Muscle layer of duodenum (tissue), 2 donors: Measurements from ENCODE around the gene TMEM204.

Experiments used
- H3K27ac ChIP-seq: one replicate; pipeline ENCODE4 v1.7.0; 2013; ENCODE audit warnings: mild to moderate bottlenecking, low read length
- H3K27me3 ChIP-seq: one replicate; pipeline ENCODE4 v1.7.0; 2013; ENCODE audit warnings: low read depth, mild to moderate bottlenecking, control low read depth, low read length
- H3K36me3 ChIP-seq, 2 donors: one replicate each; pipeline ENCODE4 v1.7.0; 2013; ENCODE audit warnings: low read length in 2 of 2, control low read depth in 1 of 2, mild to moderate bottlenecking in 1 of 2; ENCODE audit not compliant: insufficient read depth in 2 of 2, control insufficient read depth in 1 of 2
- H3K4me1 ChIP-seq, 2 donors: one replicate each; pipeline ENCODE4 v1.7.0; 2013; ENCODE audit warnings: low read length in 2 of 2, mild to moderate bottlenecking in 2 of 2, control low read depth in 1 of 2, moderate library complexity in 1 of 2; ENCODE audit not compliant: insufficient read depth in 2 of 2, control insufficient read depth in 1 of 2
- H3K4me3 ChIP-seq, 2 donors: one replicate each; pipeline ENCODE4 v1.7.0; 2013; ENCODE audit warnings: low read length in 2 of 2, low read depth in 1 of 2, mild to moderate bottlenecking in 1 of 2
- H3K9me3 ChIP-seq, 2 donors: one replicate each; pipeline ENCODE4 v1.7.0; 2013; ENCODE audit warnings: low read length in 2 of 2, control low read depth in 1 of 2, mild to moderate bottlenecking in 1 of 2; ENCODE audit not compliant: control insufficient read depth in 1 of 2
- donor health status: healthy.

The TMEM204 gene

GRCh38 chr16:1501630-1502029 is 31.8 kb upstream of the TMEM204 start:
- no peaks in the 10 kb centered on the region for H3K9me3 ChIP-seq
- no peaks in the 10 kb centered on the region for H3K27me3 ChIP-seq
- no peak overlapping the region for H3K4me3 ChIP-seq
- peaks cover 3 to 70% of the 10 kb centered on the region in 2 donors for H3K36me3 ChIP-seq
- no peaks in the 10 kb centered on the region for H3K4me1 ChIP-seq
- H3K27ac ChIP-seq, result no peak overlapping the region

- Histone ChIP-seq H3K9me3 (no peaks in the 10 kb centered on the region), H3K36me3 (peaks cover 3 to 70% of the 10 kb centered on the region in 2 donors), H3K27me3 (no peaks in the 10 kb centered on the region), H3K4me1 (no peaks in the 10 kb centered on the region), H3K4me3 (no peak overlapping the region), H3K27ac (no peak overlapping the region)
Measured at GRCh38 chr16:1502092-1503004, 31.1 kb upstream of the TMEM204 start.

DNA sequence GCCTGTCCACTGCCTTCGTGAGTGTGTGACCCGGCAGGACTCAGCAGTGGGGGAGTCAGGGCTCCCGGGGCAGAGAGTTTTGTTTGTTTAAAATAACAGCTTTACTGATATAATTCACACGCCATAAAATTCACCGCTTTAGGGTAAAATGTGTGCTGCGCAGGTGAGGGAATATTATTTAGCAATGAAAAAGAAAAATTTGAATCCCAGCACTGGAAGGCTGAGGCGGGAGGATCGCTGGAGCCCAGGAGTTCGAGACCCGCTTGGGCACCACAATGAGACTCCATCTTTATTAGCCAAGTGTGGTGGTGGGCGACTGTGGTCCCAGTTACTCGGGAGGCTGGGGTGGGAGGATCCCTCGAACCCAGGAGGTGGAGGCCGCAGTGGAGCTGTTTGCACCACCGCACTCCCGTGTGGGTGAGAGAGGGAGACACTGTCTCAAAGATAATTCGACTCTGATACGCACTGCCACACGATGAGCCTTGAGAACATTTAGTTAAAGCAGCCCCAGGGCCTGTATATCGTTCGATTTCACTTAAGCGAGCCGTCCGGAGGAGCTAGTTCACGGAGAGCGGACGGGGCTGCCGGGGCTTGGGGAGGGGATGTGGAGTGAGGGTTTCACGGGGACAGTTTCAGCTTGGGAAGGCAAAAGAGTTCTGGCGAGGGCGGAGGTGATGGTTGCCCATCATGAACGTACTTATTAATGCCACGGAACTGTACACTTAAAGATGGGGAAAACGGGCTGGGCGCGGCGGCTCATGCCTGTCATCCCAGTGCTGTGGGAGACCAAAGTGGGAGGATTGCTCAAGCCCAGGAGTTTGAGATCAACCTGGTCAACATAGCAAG is 30.1 kb upstream of the TMEM204 start:
- Histone ChIP-seq H3K27me3 (no peaks in the 10 kb centered on the region), H3K9me3 (no peaks in the 10 kb centered on the region), H3K4me3 (no peak overlapping the region), H3K27ac (no peak overlapping the region), H3K36me3 (peaks cover 3 to 70% of the 10 kb centered on the region in 2 donors), H3K4me1 (no peaks in the 10 kb centered on the region)

- Histone ChIP-seq H3K9me3 (no peaks in the 10 kb centered on the region), H3K4me1 (peaks cover 0 to 10% of the 10 kb centered on the region in 2 donors), H3K36me3 (peaks cover 3 to 74% of the 10 kb centered on the region in 2 donors), H3K27me3 (no peaks in the 10 kb centered on the region), H3K27ac (no peak overlapping the region), H3K4me3 (no peak overlapping the region)
Measured at GRCh38 chr16:1505073-1505844, 28.2 kb upstream of the TMEM204 start.

DNA sequence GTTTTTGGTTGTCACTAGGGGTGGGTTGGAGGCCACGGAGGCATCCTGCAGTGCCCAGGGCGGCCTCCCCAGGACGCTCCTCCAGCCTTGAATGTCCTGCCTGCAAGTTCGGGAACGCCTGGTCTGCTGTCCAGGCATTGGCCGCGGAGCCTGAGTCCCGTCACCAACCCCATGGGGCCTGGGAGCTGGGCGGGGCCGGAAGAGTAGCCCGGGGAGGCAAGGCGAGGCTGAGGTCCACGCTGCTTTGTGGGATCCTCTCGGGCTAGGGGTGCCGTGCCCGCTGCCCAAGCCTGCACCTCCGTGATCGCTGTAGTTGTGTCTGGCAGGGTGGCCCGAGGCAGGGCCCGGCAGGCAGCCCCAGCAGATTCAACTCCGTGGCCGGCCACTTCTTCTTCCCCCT is 27.6 kb upstream of the TMEM204 start:
- no peak overlapping the region for H3K4me3 ChIP-seq
- H3K9me3 ChIP-seq, result no peaks in the 10 kb centered on the region
- H3K27ac ChIP-seq, result no peak overlapping the region
- H3K4me1 ChIP-seq, result peaks cover 0 to 10% of the 10 kb centered on the region in 2 donors
- peaks cover 3 to 73% of the 10 kb centered on the region in 2 donors for H3K36me3 ChIP-seq
- H3K27me3 ChIP-seq, result no peaks in the 10 kb centered on the region

DNA sequence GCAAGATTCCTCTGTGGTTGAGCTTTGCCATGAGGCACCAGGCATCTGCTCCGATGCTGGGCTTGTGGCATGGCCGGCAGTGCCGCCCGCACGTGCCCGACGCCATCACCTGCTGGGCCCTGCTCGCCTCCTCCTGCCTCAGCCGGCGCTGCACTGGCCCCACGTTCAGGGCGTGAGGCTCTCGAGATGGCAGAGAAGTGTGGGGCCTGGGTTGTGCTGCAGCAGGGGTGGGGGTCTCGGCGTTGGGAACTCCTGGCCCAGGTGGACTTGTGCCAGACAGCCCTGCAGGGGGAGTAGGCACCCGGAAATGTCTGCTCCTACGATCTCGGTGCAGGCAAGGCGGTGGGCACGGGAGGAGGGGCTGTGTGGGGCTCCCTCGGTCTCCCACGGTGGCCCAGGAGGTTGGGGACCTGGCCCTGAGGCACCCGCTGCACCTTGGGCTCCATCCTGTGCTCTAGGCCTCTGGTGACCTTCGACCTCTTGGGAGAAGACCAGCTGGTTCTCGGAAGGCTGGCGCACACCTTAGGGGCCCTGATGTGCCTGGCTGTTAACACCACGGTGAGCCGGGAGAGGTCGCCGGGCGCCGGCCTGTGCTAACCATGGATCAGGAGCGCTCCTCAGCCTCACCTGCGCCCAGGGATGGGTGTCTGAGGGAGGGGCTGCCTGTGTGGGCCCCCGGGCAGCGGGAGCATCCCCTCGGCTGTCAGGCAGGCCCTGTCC is 26.8 kb upstream of the TMEM204 start:
- Histone ChIP-seq H3K4me3 (no peak overlapping the region), H3K27ac (no peak overlapping the region), H3K36me3 (peaks cover 3 to 72% of the 10 kb centered on the region in 2 donors), H3K9me3 (no peaks in the 10 kb centered on the region), H3K4me1 (peaks cover 0 to 10% of the 10 kb centered on the region in 2 donors), H3K27me3 (no peaks in the 10 kb centered on the region)

- no peaks in the 10 kb centered on the region for H3K9me3 ChIP-seq
- peaks cover 0 to 10% of the 10 kb centered on the region in 2 donors for H3K4me1 ChIP-seq
- no peaks in the 10 kb centered on the region for H3K27me3 ChIP-seq
- H3K36me3 ChIP-seq, result peaks cover 0 to 52% of the 10 kb centered on the region in 2 donors
- H3K27ac ChIP-seq, result no peak overlapping the region
- no peak overlapping the region for H3K4me3 ChIP-seq
Measured at GRCh38 chr16:1508494-1509187, 24.8 kb upstream of the TMEM204 start.

DNA sequence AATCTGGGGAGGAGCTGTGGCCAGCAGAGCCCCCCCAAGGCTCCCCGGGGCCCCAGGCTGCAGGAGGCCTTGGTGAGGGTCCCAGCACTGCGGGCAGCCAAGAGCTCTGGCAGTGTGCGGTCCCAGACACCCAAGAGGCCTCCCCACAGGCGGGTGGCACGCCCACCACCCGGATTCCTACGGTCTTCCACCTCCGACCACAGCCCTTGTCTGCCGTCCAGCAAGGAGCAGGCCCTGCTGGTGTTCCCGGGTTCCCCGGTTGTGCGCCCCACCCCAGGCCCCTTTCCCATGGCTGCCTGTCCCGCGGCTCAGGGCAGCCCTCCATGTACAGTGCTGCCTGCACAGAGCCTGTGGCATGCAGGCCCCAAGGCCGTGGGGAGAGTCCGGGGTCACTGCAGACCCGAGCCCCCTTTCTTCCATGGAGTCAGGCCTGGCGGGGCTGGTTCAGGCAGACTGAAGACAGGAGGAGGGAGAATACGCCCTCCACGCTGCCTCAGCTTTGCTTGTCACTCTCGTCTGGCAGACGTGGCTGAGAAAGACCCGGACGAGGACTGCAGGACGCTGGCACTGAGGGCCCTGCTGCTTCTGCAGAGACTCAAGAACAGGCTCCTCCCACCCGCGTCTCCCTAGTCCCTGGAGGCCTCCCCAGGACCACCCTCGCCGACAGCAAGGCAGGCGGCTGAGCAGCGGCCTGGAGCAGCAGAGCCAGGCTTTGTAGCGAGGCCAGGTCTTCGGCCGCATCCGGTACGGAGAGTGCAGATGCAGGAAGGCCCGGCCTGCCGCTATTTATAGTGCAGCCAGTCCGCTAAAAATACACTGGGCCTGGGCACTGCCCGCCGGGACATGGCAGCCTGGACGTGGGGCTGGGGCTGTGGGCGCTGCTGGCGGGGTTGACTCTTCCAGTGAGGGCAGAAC is 23.9 kb upstream of the TMEM204 start:
- Histone ChIP-seq H3K27ac (no peak overlapping the region), H3K27me3 (no peaks in the 10 kb centered on the region), H3K36me3 (peaks cover 0 to 56% of the 10 kb centered on the region in 2 donors), H3K4me3 (no peak overlapping the region), H3K9me3 (peaks cover 0 to 4% of the 10 kb centered on the region in 2 donors), H3K4me1 (peaks cover 0 to 10% of the 10 kb centered on the region in 2 donors)

DNA sequence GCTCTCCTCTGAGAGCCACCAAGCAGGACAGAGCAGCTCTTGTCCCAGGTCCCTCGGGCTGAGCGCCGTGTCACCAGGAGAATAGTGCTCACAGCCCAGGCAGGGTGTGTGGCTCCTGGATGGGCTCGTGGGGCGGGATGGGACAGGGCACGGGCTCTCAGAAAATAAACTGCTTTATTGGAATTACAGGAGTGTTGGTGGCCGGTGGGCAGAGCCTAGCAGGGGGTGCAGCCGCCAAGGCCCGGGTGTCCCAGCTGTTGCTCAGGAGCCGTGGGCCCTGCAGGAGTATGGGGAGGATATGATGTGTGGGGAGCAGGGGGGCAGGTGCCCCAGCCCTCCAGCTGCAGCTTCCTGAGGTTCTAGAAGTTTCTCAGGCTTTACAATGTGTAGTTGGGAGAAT is 23.2 kb upstream of the TMEM204 start:
- no peaks in the 10 kb centered on the region for H3K27me3 ChIP-seq
- no peak overlapping the region for H3K27ac ChIP-seq
- H3K4me1 ChIP-seq, result peaks cover 0 to 10% of the 10 kb centered on the region in 2 donors
- H3K4me3 ChIP-seq, result no peak overlapping the region
- peaks cover 0 to 4% of the 10 kb centered on the region in 2 donors for H3K9me3 ChIP-seq
- H3K36me3 ChIP-seq, result peaks cover 0 to 56% of the 10 kb centered on the region in 2 donors
